K562 (cell line): ENCODE data around the gene POMGNT2. TPM values are rescaled to one million over a fixed set of nuclear protein-coding genes. Genes with fewer than 3 reads are reported as not detected.

Source experiments
- ATAC-seq: fragments of 200-7000 bp; cut with Tn5 transposase; 3 replicates; pipeline ENCODE4 v1.9.1; 2020; ENCODE audit warnings: moderate library complexity
- BruUV-seq: library from RNA; stranded (reverse); fragments of 400-500 nt; replicated peaks from 2 replicates; lab custom pipeline; 2021; lab: Mats Ljungman, UMichigan
- CTCF ChIA-PET: fragments of 300-600 bp; formaldehyde crosslinking; extraction: SDS; loops from one replicate; lab custom pipeline; 2021; ENCODE audit warnings: low intra/inter-chr PET ratio; lab: Yijun Ruan, JAX
- POLR2A ChIA-PET: fragments of 300-600, 350-650 bp; sonication (Branson Sonifier 250); formaldehyde crosslinking; extraction: SDS; loops from one replicate; lab custom pipeline; 2021; ENCODE audit warnings: antibody characterized with exemption, inconsistent platforms; lab: Yijun Ruan, JAX
- DNase-seq, 4 experiments: peaks; one replicate each; pipeline versions ENCODE4 v3.0.0 to v3.0.0-alpha.2; 2011 to 2018; ENCODE audit warnings: low spot score in 3 of 4, mixed read lengths in 3 of 4; ENCODE audit errors: extremely low read depth in 1 of 4
- FAIRE-seq: peaks from 2 replicates; lab custom pipeline; 2011; peaks lifted over from hg19 to GRCh38; lab: Jason Lieb, UNC
- H2AFZ ChIP-seq: 2 replicates; pipeline ENCODE4 v1.6.0; 2011; ENCODE audit warnings: low read depth, low read length, control low read depth, inconsistent platforms
- H3K27ac ChIP-seq: fragments of 200-600 bp; 3 replicates; pipeline ENCODE4 v1.8.0; 2011; ENCODE audit warnings: low read depth, mild to moderate bottlenecking, control low read depth, inconsistent platforms, low read length, moderate library complexity, mixed read lengths; ENCODE audit errors: extremely low read depth
- H3K27me3 ChIP-seq, 2 experiments: fragments of 300-600 bp in 1 of 2; 2 replicates in 1 of 2; 3 replicates in 1 of 2; pipeline versions ENCODE4 v1.6.0 to v1.8.0; 2011; ENCODE audit warnings: inconsistent platforms in 2 of 2, low read length in 2 of 2, mild to moderate bottlenecking in 1 of 2, mixed read lengths in 1 of 2, moderate library complexity in 1 of 2; ENCODE audit not compliant: control insufficient read depth in 2 of 2, insufficient read depth in 2 of 2
- H3K36me3 ChIP-seq: fragments of 300-600 bp; 3 replicates; pipeline ENCODE4 v1.8.0; 2011; ENCODE audit warnings: mild to moderate bottlenecking, low read length, inconsistent platforms; ENCODE audit not compliant: control insufficient read depth, insufficient read depth
- H3K4me1 ChIP-seq, 2 experiments: fragments of 200-600 bp in 1 of 2; replicated peaks in 1 of 2; 2 replicates in 1 of 2; 3 replicates in 1 of 2; pipeline versions ENCODE4 v1.5.1 to v1.8.0; 2011; ENCODE audit warnings: inconsistent platforms in 2 of 2, low read length in 2 of 2, mild to moderate bottlenecking in 1 of 2, mixed read lengths in 1 of 2, moderate library complexity in 1 of 2; ENCODE audit not compliant: control insufficient read depth in 2 of 2, insufficient read depth in 2 of 2
- H3K4me2 ChIP-seq: 2 replicates; pipeline ENCODE4 v1.6.1; 2011; ENCODE audit warnings: low read length, control low read depth, inconsistent platforms, mixed read lengths; ENCODE audit not compliant: insufficient read depth
- H3K4me3 ChIP-seq: fragments of 200-600 bp; sonication (generic), shearing (Covaris generic); 2 replicates; pipeline ENCODE4 v1.5.1; 2016; ENCODE audit warnings: control low read depth, inconsistent platforms
- H3K79me2 ChIP-seq: fragments of 200-600 bp; 3 replicates; pipeline ENCODE4 v1.8.0; 2011; ENCODE audit warnings: low read length, inconsistent platforms; ENCODE audit not compliant: control insufficient read depth, insufficient read depth
- H3K9ac ChIP-seq, 2 experiments: 2 replicates each; pipeline versions ENCODE4 v1.6.0 to v1.6.1; 2011; ENCODE audit warnings: low read depth in 2 of 2, low read length in 2 of 2, control low read depth in 1 of 2, inconsistent platforms in 1 of 2, mild to moderate bottlenecking in 1 of 2, mixed read lengths in 1 of 2; ENCODE audit not compliant: insufficient read depth in 1 of 2
- H3K9me1 ChIP-seq: one replicate; pipeline ENCODE4 v1.6.0; 2011; ENCODE audit warnings: inconsistent platforms, mild to moderate bottlenecking, low read length, moderate library complexity; ENCODE audit not compliant: control insufficient read depth, insufficient read depth
- H3K9me3 ChIP-seq: replicated peaks from 2 replicates; pipeline ENCODE4 v1.5.1; 2011; ENCODE audit warnings: low read depth, low read length, inconsistent platforms; ENCODE audit not compliant: control insufficient read depth, insufficient read depth
- H4K20me1 ChIP-seq: replicated peaks from 2 replicates; pipeline ENCODE4 v1.6.1; 2011; ENCODE audit warnings: low read length, inconsistent platforms, mixed read lengths; ENCODE audit not compliant: control insufficient read depth, insufficient read depth
- BMI1 ChIP-seq: fragments of 150-350 bp; IDR thresholded peaks from 2 replicates; pipeline ENCODE4 v1.6.1; 2014; ENCODE audit warnings: low read length
- CBFA2T2 ChIP-seq: fragments of 450-650 bp; conservative IDR thresholded peaks from 2 replicates; pipeline ENCODE4 v1.6.1; 2017; ENCODE audit warnings: mild to moderate bottlenecking
- EGR1 ChIP-seq: fragments of 450-650 bp; conservative IDR thresholded peaks from 2 replicates; pipeline ENCODE4 v1.6.1; 2017; ENCODE audit warnings: mild to moderate bottlenecking
- EP300 ChIP-seq: IDR thresholded peaks from 2 replicates; pipeline ENCODE4 v1.6.1; 2012; ENCODE audit warnings: low read length, improper control_type of control experiment
- KAT8 ChIP-seq: fragments of 450-650 bp; IDR thresholded peaks from 2 replicates; pipeline ENCODE4 v1.6.1; 2016; ENCODE audit warnings: low read depth, mild to moderate bottlenecking
- RCOR1 ChIP-seq, 2 experiments: IDR thresholded peaks; 2 replicates each; pipeline ENCODE4 v1.6.1; 2012; ENCODE audit warnings: low read depth in 2 of 2, low read length in 2 of 2, borderline replicate concordance in 1 of 2, improper control_type of control experiment in 1 of 2
- TCF3 ChIP-seq: sonication (generic); formaldehyde crosslinking; IDR thresholded peaks from 2 replicates; pipeline ENCODE4 v1.4.0; 2020; ENCODE audit warnings: mild to moderate bottlenecking, missing genetic modification reagents
- TEAD4 ChIP-seq, 2 experiments: sonication (generic) in 1 of 2; formaldehyde crosslinking in 1 of 2; IDR thresholded peaks; 2 replicates each; pipeline versions ENCODE4 v1.6.1 to v1.8.0; 2012 to 2022; ENCODE audit warnings: borderline replicate concordance in 1 of 2, inconsistent platforms in 1 of 2, low read length in 1 of 2, mild to moderate bottlenecking in 1 of 2, missing genetic modification reagents in 1 of 2
- ZFP1 ChIP-seq: fragments of 450-650 bp; formaldehyde crosslinking; IDR thresholded peaks from 2 replicates; pipeline ENCODE4 v1.4.0; 2020; ENCODE audit warnings: mild to moderate bottlenecking, mixed read lengths
- ZNF124 ChIP-seq: sonication (generic); formaldehyde crosslinking; IDR thresholded peaks from 2 replicates; pipeline ENCODE4 v1.8.1; 2022; ENCODE audit warnings: missing genetic modification reagents
- ZNF23 ChIP-seq: fragments of 250-450 bp; sonication (Bioruptor Pico); IDR thresholded peaks from 2 replicates; pipeline ENCODE4 v1.4.0; 2020; ENCODE audit warnings: mild to moderate bottlenecking
- ZZZ3 ChIP-seq: fragments of 450-650 bp; IDR thresholded peaks from 2 replicates; pipeline ENCODE4 v1.6.1; 2016; ENCODE audit warnings: antibody characterized with exemption, mild to moderate bottlenecking, moderate library complexity
- WGBS: fragments of 100-300 bp; shearing (Covaris generic); methylation state at CpG from one replicate; pipeline ENCODE4 v1.1.6; 2016; ENCODE audit warnings: low coverage, mixed read lengths; ENCODE audit not compliant: insufficient coverage; ENCODE audit errors: missing lambda C conversion rate; 5-methylcytosine and 5-hydroxymethylcytosine counted together
- in situ Hi-C: fragments of 300-500 bp; cut with MboI; formaldehyde crosslinking; loops from 4 replicates; pipeline ENCODE4 v1.15.0; 2018; ENCODE audit warnings: inconsistent platforms, mixed read lengths
- intact Hi-C: fragments of 100-400 bp; cut with micrococcal nuclease; formaldehyde crosslinking; loops from 2 replicates; pipeline ENCODE4 v1.14.2; 2022
- polyA plus RNA-seq, 8 experiments: library from polyadenylated mRNA; depleted of rRNA in 4 of 8; stranded (reverse) in 5 of 8; unstranded in 3 of 8; fragments of >200 nt; fragmentation: Nextera tagmentation in 2 of 8; fragmentation: Illumina TruSeq in 1 of 8; extraction: Ambion mirVana in 2 of 8; extraction: Trizol in 1 of 8; gene quantifications; 2 replicates each; pipeline versions ENCODE4 v1.2.1 to v1.2.3, GENCODE V29; 2011 to 2014; ENCODE audit warnings: inconsistent platforms in 1 of 8, missing spikeins in 1 of 8
- total RNA-seq, 7 experiments: library from RNA; depleted of rRNA in 6 of 7; stranded (reverse); fragments of >200 nt in 6 of 7; fragmentation: Illumina TruSeq in 2 of 7; extraction: Trizol in 2 of 7; gene quantifications; 2 replicates each; pipeline versions ENCODE4 v1.2.1 to v1.2.3, GENCODE V29; 2011 to 2021; ENCODE audit warnings: low replicate concordance in 1 of 7
- TF ChIP-seq, protein P1 (sequence below): sonication (generic); formaldehyde crosslinking; IDR thresholded peaks from 2 replicates; pipeline ENCODE4 v1.8.0; 2022; ENCODE audit warnings: missing genetic modification reagents, mild to moderate bottlenecking, moderate library complexity, borderline replicate concordance
- TF ChIP-seq, protein P2 (sequence below): fragments of 450-650 bp; formaldehyde crosslinking; IDR thresholded peaks from 2 replicates; pipeline ENCODE4 v1.4.0; 2022; ENCODE audit warnings: mild to moderate bottlenecking, moderate library complexity
- TF ChIP-seq, protein P3 (sequence below): sonication (generic); formaldehyde crosslinking; IDR thresholded peaks from 2 replicates; pipeline ENCODE4 v1.8.0; 2022; ENCODE audit warnings: mild to moderate bottlenecking, missing genetic modification reagents

POMGNT2 gene
- total and polyA plus RNA-seq, 9 of the 15 experiments (the other 6 are each of a cell fraction or from before 2014, with no cell fraction given): 0.65 to 14.1 (median 10.3) TPM

DNA sequence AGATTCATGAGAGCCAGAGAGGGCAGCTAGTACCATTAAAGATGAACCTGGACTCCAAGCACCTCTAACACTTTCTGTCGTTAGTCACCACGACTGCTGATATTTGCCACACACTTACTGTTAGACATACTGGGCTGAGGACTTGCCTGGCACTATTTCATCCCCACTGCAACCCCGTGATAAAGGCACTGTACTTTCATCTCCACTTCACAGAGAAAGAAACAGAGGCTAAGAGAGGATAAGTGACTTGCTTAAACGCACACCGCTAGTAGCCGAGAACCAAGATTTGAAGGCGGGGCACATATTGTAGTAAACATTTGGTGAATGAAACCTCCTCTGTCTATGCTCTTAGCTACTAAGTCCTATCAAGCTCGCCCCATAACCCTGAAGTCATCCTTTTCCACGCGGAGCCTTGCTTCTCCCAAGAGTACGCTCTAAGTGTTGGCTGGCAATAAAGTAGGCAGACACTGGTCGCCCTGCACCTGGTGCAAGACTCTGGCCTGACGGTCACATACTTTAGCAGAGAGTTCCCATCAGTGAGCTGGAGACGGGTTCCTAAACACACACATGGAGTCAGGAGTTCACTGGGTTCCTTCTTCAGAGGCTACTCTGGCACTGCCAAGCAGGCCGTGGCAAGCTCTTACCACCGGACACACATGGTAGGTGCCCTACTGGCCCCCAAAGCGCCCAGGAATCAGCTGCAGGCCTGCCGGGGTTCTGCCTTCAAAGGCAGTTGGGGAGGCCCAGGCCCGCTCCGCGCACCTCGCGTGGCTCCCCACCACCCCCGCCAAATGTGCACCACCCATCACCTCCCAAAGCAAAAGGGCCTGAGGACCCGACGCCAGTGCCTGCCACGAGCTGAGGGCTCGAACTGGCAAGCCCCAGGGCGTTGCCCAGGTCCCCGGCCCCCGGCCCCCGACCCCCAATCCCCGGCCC is 951 bp downstream of the POMGNT2 start:
- ChIA-PET POLR2A (interaction anchor here (0.6 to 2.0 kb wide), 9 partner anchors 8 to 585 kb away, joined by 3 to 5 read pairs (median 3); no protein-coding TSS in a partner anchor), CTCF (no interaction called here)
- Histone ChIP-seq H3K9me3 (no peaks in the 10 kb centered on the region), H3K79me2 (peaks cover 12% of the 10 kb centered on the region; the same call in 2 of the 3 replicates), H3K27ac (no peak overlapping the region), H3K36me3 (no peaks in the 10 kb centered on the region), H3K4me2 (peak overlapping the region; percentile 69), H3K4me3 (peak overlapping the region; percentile 81), H3K27me3 (no peaks in the 10 kb centered on the region), H4K20me1 (peaks cover 35% of the 10 kb centered on the region), H3K4me1 (peaks cover 20 to 21% of the 10 kb centered on the region in 2 experiments; a peak in 4 of 5 replicates), H3K9me1 (no peaks in the 10 kb centered on the region), H2AFZ (0 out of 2 replicates have a peak overlapping the region, but pooled peaks have one; percentile 28), H3K9ac (peak overlapping the region in 1 of 2 experiments; percentile 87; a peak in 2 of 4 replicates)
- intact Hi-C loops: no loop called here
- in situ Hi-C loops: no loop called here
- peak in 2 of 4 experiments; percentile 15 to 34 for DNase-seq
- 42% methylated on average over 17 of the region's 33 CpGs for WGBS
- peak; percentile 42 for FAIRE-seq
- peak; percentile 14 for ATAC-seq
- BruUV-seq: no TSS peak
- TF ChIP-seq ZNF23 (no peak), RCOR1 (IDR thresholded peaks at IDR 0.05; ENCODE audit: borderline replicate concordance in 1 of 2, low read depth in 2 of 2, low read length in 2 of 2) (no peak), ZZZ3 (no peak), EGR1 (no peak), ZNF124 (no peak), ZFP1 (no peak), EP300 (no peak), KAT8 (no peak), TCF3 (0 out of 2 replicates have a peak, but pooled peaks have one; percentile 13), TEAD4 (IDR thresholded peaks at IDR 0.05; ENCODE audit: low read length) (no peak), TEAD4 (CRISPR knock-in tag; IDR thresholded peaks at IDR 0.05; ENCODE audit: borderline replicate concordance) (no peak), CBFA2T2 (0 out of 2 replicates have a peak, but pooled peaks have one; percentile 9), BMI1 (no peak)
- TF ChIP-seq, protein P1, sequence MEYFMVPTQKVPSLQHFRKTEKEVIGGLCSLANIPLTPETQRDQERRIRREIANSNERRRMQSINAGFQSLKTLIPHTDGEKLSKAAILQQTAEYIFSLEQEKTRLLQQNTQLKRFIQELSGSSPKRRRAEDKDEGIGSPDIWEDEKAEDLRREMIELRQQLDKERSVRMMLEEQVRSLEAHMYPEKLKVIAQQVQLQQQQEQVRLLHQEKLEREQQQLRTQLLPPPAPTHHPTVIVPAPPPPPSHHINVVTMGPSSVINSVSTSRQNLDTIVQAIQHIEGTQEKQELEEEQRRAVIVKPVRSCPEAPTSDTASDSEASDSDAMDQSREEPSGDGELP (CRISPR knock-in tag): peak; percentile 11; the same call in 1 of the 2 replicates
- TF ChIP-seq, protein P2, sequence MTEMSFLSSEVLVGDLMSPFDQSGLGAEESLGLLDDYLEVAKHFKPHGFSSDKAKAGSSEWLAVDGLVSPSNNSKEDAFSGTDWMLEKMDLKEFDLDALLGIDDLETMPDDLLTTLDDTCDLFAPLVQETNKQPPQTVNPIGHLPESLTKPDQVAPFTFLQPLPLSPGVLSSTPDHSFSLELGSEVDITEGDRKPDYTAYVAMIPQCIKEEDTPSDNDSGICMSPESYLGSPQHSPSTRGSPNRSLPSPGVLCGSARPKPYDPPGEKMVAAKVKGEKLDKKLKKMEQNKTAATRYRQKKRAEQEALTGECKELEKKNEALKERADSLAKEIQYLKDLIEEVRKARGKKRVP (CRISPR knock-in tag): no peak
- TF ChIP-seq, protein P3, sequence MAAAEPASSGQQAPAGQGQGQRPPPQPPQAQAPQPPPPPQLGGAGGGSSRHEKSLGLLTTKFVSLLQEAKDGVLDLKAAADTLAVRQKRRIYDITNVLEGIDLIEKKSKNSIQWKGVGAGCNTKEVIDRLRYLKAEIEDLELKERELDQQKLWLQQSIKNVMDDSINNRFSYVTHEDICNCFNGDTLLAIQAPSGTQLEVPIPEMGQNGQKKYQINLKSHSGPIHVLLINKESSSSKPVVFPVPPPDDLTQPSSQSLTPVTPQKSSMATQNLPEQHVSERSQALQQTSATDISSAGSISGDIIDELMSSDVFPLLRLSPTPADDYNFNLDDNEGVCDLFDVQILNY: no peak
